ENCODE results near the gene CNPY1. TPM values are rescaled to one million over a fixed set of nuclear protein-coding genes. Genes with fewer than 3 reads are reported as not detected.
"Not testable (repeated sequence)": the region's sequence is repeated elsewhere in the genome, so short reads cannot be mapped to it uniquely, and the experiment has no call there.

CNPY1 gene
- polyA plus RNA-seq (2013, experiment 1 of 2; ENCODE audit: insufficient read length): not detected
- not detected for polyA plus RNA-seq (2013, experiment 2 of 2; ENCODE audit: insufficient read length)

- DNase-seq: not testable (repeated sequence)
These were observed at the start of gene CNPY1 for GRCh38 chr7:155546449-155546848. CNPY1 (minus strand) TSS chr7:155546559; CDS start chr7:155545929, 630 bp downstream.

- DNase-seq: no peak
These were observed 48.6 kb upstream of the CNPY1 start for GRCh38 chr7:155594961-155595366.

GRCh38 chr7:155594163-155594732, 47.9 kb upstream of the CNPY1 start:
- no peak for DNase-seq

GRCh38 chr7:155593461-155594162, 47.3 kb upstream of the CNPY1 start:
- no peak for DNase-seq

GRCh38 chr7:155591055-155591775, 44.9 kb upstream of the CNPY1 start:
- no peak for DNase-seq

- no peak for DNase-seq
These were observed 44.1 kb upstream of the CNPY1 start for GRCh38 chr7:155590215-155591018.

- no peak for DNase-seq
These were observed 42.9 kb upstream of the CNPY1 start for GRCh38 chr7:155589001-155589980.

- no peak for DNase-seq
These were observed 42.2 kb upstream of the CNPY1 start for GRCh38 chr7:155588468-155588998.

GRCh38 chr7:155587486-155587885, 41.1 kb upstream of the CNPY1 start:
- DNase-seq: no peak

GRCh38 chr7:155586843-155587440, 40.6 kb upstream of the CNPY1 start:
- no peak for DNase-seq

GRCh38 chr7:155585951-155586350, 39.6 kb upstream of the CNPY1 start:
- DNase-seq: no peak

- no peak for DNase-seq
These were observed 39.2 kb upstream of the CNPY1 start for GRCh38 chr7:155585532-155585895.

GRCh38 chr7:155584763-155585531, 38.6 kb upstream of the CNPY1 start:
- DNase-seq: peak; percentile 20

- no peak for DNase-seq
These were observed 37.9 kb upstream of the CNPY1 start for GRCh38 chr7:155584261-155584660.

GRCh38 chr7:155583636-155584035, 37.3 kb upstream of the CNPY1 start:
- DNase-seq: no peak

- DNase-seq: no peak
These were observed 35.6 kb upstream of the CNPY1 start for GRCh38 chr7:155581954-155582353.

GRCh38 chr7:155581107-155581830, 34.9 kb upstream of the CNPY1 start:
- DNase-seq: no peak

GRCh38 chr7:155580367-155580766, 34.0 kb upstream of the CNPY1 start:
- DNase-seq: no peak

GRCh38 chr7:155579565-155579964, 33.2 kb upstream of the CNPY1 start:
- no peak for DNase-seq

Measured in fibroblast of skin of scalp (primary cell).